Gastroesophageal sphincter (tissue), 3 donors: ENCODE data around the gene DNAH10.

Source experiments
- CTCF ChIP-seq, 4 experiments: fragments of 200-600 bp in 2 of 4; fragments of 450-650 bp in 2 of 4; sonication (generic) in 1 of 4; IDR thresholded peaks; one replicate each; pipeline ENCODE4 v1.5.1; 2017 to 2019; ENCODE audit warnings: antibody characterized with exemption in 4 of 4, mild to moderate bottlenecking in 2 of 4, moderate library complexity in 2 of 4
- EP300 ChIP-seq: sonication (generic); formaldehyde crosslinking; IDR thresholded peaks from one replicate; pipeline ENCODE4 v1.6.1; 2017; ENCODE audit warnings: antibody characterized with exemption, mild to moderate bottlenecking
- POLR2A ChIP-seq, 2 donors: fragments of 450-650 bp; IDR thresholded peaks; one replicate each; pipeline ENCODE4 v1.6.1; 2017; ENCODE audit warnings: antibody characterized with exemption in 2 of 2, mild to moderate bottlenecking in 2 of 2, moderate library complexity in 1 of 2

DNA sequence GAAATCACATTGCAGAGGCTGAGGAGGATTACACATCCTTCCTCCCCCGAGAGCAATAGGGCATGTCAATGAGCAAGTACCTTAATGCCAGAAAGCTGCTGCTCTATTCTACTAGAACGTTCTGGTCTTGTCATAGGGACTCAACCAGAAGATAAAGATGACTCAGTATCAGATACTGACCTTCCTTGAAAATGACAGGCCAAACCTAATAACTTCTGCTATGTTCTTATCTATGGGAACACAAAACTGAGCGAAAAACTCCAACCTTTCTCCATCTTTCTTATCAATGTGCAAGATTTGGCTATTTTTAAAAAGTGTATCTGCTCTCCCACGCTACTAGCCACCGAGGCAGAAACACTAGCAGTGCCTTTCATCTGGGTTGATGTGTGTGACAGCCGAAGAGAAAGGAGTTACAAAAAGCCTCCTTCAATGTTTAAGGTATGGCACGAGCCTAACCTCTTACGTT is 205.1 kb downstream of the DNAH10 start:
- no peak for TF ChIP-seq CTCF (IDR thresholded peaks at IDR 0.05)
- no peak for TF ChIP-seq EP300
- no peak for TF ChIP-seq POLR2A (IDR thresholded peaks at IDR 0.05)
